Stimulated activated naive CD8-positive, alpha-beta T cell treated with anti-CD3 and anti-CD28 coated beads, Interleukin-15, Interleukin-2, amounts not matched to agents 100 U/mL and 50 U/mL, for 24 hours (primary cell): ENCODE results near the gene IL32.

ENCODE experiments used
- ATAC-seq: fragments of 150-1000 bp; cut with Tn5 transposase; one replicate; pipeline ENCODE4 v1.10.0; 2021
- DNase-seq: peaks from one replicate; pipeline ENCODE4 v3.0.0; 2021

IL32 gene

GRCh38 chr16:3065069-3065741 lies at the start of gene IL32:
Gene IL32 (plus strand): TSS chr16:3065640. CDS start chr16:3065812, 172 bp downstream.
- DNase-seq: peak; percentile 79
- ATAC-seq: peak; percentile 60

DNA sequence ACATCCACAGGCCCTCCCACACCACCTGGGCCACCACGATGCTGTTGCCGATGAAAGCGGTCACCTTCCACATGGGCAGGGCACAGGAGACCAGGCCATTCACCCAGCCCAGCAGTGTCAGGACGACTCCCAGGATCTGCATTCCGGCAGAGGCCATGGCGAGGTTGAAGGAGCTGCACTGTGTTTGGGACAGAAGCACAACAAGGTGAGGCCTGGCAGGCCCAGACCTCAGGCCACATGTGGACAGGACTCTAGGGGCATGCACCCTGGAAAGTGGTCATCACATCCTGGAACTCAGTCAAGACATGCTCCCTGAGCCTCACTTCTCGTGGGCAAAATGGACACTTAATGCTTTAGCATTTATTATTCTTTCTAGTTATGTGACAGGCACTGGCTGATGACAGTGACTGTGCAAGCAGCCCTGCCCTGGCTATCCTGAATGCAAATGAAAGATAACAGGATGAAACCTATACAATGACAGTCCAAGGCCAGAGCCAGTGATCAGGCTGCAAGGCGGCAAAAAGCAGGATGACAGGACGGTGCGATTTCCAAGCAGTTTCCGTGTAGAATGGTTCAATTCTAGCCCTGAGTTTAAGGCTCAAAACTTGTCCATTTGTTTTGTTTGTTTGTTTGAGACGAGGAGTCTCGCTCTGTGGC lies 49.4 kb upstream of the IL32 start:
- no peak for ATAC-seq
- DNase-seq: no peak

GRCh38 chr16:3017344-3017743 lies 48.1 kb upstream of the IL32 start:
- ATAC-seq (no peak), DNase-seq (no peak)

DNA sequence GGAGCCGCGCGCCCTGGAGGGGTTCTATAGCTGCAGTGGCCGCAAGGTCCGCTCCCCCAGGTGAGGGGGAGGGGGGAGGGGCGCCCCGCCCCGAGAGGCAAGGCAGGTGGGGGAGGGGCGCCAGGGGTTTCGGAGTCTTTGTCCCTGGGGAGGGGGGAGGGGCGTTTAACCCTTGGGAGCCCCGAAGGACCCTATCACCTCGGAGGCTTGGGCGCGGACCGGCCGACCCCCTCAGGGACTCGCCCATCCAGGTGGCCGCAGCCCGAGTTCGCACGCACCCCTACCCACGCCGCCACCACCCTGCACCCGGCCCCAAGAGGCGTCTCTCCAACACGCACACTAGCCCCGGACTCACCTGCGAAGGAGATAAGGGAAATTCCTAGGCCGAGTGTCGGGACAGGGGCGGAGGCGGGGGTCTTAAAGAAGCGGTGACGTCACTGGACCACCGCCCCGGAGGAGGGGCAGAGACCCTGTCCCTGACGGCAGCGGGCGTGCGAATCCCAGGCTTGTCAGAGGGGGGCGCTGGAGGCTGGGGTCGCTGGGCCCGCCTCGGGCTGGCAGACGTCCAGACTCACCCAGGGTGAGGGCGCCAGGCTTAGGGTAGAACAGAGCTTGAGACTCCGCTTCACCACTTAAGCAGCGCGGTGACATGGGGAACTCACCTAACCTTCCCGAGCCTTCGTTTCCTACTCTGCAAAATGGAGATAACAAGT lies 47.5 kb upstream of the IL32 start, which contains the start of gene CLDN6:
Gene CLDN6, minus strand, starts transcription at position 390 of the 713 bp plus-strand sequence. CDS start 2,162 bp downstream, outside the sequence.
- ATAC-seq: no peak
- peak; percentile 68 for DNase-seq

DNA sequence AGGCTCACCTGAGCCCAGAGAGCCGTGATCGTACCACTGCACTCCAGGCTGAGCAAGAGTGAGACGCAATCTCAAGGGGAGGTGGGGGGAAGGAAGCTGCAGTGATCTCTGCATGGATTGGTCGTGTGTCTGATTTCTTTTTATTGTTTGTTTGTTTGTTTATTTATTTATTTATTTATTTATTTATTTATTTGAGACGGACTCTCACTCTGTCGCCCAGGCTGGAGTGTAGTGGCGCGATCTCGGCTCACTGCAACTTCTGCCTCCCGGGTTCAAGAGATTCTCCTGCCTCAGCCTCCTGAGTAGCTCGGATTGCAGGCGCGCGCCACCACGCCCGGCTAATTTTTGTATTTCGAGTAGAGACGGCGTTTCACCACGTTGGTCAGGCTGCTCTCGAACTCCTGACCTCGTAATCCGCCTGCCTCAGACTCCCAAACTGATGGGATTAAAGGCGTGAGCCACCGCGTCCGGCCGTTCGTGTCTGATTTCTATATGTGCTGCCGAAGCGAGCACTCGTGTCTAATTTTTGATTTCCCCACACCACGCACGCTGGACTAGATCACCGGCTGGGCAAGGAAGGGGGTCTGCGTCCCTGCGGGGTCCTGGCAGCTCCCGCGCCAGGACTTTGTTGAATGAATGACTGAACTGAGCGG lies 45.7 kb upstream of the IL32 start:
- ATAC-seq: no peak
- no peak for DNase-seq

DNA sequence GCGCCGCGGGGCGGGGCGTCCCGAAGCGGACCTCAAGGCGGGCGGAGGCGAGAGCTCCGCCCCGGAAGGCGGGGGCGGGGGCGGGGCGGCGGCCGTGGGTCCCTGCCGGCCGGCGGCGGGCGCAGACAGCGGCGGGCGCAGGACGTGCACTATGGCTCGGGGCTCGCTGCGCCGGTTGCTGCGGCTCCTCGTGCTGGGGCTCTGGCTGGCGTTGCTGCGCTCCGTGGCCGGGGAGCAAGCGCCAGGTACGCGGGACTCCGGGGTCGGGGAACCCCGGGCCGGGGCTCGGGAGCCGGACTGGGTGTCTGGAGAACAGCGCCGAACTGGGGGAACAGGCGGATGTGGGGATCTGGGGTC lies 45.2 kb upstream of the IL32 start, which contains the start of gene TNFRSF12A:
Gene TNFRSF12A, plus strand, starts transcription at position 122 of the 357 bp plus-strand sequence. Its CDS starts 30 bp downstream, at position 152.
- peak; percentile 5 for ATAC-seq

GRCh38 chr16:3020604-3021448 lies 44.6 kb upstream of the IL32 start:
- DNase-seq (peak; percentile 65), ATAC-seq (peak; percentile 5)

More for the DNA sequence above, 45.2 kb upstream of the IL32 start, which contains the start of gene TNFRSF12A:
- DNase-seq: peak; percentile 82

DNA sequence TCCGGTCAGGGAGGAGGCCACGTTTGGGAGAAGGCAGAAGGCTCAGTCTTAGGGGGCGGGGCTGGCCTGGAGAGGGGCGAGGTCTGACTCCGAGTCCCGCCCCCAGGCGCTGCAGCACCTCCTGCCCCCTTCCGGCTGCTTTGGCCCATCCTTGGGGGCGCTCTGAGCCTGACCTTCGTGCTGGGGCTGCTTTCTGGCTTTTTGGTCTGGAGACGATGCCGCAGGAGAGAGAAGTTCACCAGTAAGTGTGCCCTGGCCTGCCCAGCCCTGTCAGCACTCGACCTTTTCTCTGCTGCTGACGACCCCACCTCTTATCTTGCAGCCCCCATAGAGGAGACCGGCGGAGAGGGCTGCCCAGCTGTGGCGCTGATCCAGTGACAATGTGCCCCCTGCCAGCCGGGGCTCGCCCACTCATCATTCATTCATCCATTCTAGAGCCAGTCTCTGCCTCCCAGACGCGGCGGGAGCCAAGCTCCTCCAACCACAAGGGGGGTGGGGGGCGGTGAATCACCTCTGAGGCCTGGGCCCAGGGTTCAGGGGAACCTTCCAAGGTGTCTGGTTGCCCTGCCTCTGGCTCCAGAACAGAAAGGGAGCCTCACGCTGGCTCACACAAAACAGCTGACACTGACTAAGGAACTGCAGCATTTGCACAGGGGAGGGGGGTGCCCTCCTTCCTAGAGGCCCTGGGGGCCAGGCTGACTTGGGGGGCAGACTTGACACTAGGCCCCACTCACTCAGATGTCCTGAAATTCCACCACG lies 43.8 kb upstream of the IL32 start:
- ATAC-seq: peak; percentile 55

DNA sequence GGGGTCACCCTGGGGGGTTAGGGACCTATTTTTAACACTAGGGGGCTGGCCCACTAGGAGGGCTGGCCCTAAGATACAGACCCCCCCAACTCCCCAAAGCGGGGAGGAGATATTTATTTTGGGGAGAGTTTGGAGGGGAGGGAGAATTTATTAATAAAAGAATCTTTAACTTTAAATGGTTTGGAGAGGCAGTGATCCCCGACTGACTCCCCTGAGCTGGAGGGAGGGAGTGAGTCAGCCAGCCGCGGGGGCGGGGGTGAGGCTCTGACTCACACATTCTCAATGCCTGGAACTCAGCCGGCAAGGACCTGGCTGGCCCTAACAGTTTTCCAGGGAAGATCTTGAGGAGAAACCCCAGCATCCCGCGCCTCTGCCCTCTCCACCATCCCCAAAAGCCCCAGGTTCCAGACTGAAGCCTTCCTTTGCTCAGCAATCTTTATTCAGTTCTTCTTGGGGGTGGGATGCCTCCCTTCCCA lies 43.2 kb upstream of the IL32 start:
- peak; percentile 34 for ATAC-seq

More for the DNA sequence above, 43.8 kb upstream of the IL32 start:
- peak; percentile 91 for DNase-seq

DNA sequence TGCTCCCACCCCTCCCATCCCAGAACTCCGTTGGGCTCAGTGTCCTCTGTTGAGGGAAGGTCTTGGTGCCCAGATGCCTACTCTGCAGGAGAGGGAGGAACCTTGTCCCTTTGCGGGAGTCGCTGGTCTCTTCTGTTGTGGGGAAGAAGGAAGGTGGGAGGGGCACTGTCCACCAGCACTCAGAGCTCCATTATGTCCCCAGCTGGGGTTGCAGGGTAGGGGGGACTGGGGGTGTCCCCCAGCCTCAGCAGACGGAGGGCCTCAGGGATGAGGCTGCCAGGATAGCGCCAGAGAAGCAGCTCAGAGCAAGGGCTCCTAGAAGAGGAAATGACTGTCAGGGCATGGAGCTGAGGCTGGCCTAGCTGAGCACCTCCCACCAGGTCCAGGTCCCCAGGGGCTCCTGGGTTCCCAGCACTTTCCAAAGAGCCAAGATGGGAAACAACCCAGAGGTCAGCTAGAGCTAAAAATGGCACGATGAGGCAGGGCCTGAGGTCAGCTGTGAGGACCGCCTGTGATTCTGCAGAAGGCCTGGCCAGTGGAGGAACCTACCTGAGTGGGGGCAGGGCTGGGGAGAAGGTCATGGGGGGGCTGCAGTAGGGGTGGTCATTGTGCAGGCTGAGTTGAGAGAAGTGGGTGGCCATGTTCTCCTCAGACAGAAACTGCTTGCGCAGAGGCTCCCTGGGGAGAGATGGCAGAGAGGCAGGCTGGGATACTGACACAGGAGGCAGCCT lies 42.6 kb upstream of the IL32 start:
- ATAC-seq (no peak), DNase-seq (peak; percentile 23)

More for the DNA sequence above, 43.2 kb upstream of the IL32 start:
- DNase-seq: peak; percentile 93

DNA sequence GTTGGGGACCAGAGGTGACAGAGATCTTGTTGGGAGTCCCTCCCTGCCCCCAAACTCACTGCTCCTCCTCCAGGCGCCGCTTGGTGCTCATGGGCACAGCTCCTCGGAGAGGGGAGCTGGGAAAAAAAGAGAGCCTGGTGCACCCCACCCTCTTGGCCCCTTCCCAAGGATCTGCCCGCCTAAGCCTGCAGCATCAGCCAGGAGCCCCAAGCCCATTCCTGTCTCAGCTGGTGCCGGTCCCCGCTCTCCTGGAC lies 42.1 kb upstream of the IL32 start:
- ATAC-seq (no peak), DNase-seq (peak; percentile 45)

GRCh38 chr16:3023669-3024478 lies 41.6 kb upstream of the IL32 start, which contains the start of the genes HCFC1R1 and THOC6:
Gene HCFC1R1 (minus strand): TSS chr16:3023942. CDS start chr16:3023941, 1 bp downstream.
Gene THOC6 (plus strand): TSS chr16:3024035. CDS start chr16:3024327, 292 bp downstream.
- ATAC-seq (peak; percentile 83), DNase-seq (peak; percentile 95)

- DNase-seq (no peak), ATAC-seq (no peak)
Measured at GRCh38 chr16:3025032-3026002, 40.1 kb upstream of the IL32 start.

- ATAC-seq: no peak
Measured at GRCh38 chr16:3026003-3026378, 39.4 kb upstream of the IL32 start.

GRCh38 chr16:3026609-3027488 lies 38.6 kb upstream of the IL32 start:
- DNase-seq (no peak), ATAC-seq (no peak)

More at GRCh38 chr16:3026003-3026378, 39.4 kb upstream of the IL32 start:
- DNase-seq: no peak

- ATAC-seq (no peak), DNase-seq (no peak)
Measured at GRCh38 chr16:3027489-3027795, 38.0 kb upstream of the IL32 start.
